Measurements from ENCODE around the gene CROCC2. TPM values are rescaled to one million over a fixed set of nuclear protein-coding genes. Genes with fewer than 3 reads are reported as not detected.
"Not testable (repeated sequence)": the region's sequence is repeated elsewhere in the genome, so short reads cannot be mapped to it uniquely, and the experiment has no call there.

Gene CROCC2
- total RNA-seq, 1 donor from 2014 or later: not detected

DNA sequence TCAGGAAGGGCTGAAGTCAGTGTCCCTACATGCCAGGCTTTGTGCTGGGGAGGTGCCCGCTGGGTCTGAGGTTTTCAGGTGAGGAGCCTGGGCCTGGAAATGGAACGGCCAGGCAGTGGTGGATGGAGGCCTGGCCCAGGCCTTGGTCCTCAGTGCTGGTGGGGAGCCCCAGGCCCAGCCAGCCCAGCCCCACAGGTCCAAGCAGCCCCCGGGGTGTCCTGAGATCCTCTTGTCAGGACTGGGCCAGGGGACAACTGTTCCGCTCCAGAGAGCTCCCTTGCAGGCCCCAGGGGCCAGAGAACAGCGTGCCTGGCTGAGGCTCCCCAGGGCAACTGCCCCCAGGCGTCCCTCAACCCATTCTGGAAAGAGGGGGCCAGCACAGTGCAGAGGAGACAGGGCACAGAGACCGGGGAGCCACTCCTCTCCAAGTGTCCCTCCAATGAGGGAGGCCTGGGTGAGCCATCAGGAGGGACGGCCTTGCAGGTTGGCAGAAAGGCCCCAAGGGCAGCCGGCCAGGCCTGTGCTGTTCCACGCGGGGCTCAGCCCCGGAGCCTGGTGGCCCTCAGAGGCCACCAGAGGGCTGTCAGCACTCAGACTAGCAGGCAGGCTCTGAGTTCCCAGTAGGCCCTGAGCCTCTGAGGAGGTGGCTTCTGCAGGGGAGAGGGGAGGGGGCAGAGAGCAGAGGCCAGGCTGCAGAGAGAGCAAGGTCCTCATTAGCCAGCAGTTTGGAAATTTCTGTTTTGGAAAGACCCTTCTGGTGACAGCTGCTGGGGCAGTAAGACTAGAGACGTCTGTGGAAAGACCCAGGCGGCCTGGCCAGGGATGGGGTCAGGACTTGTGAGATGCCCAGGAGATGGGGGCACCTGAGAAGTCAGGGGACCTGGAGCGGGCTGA lies 62.8 kb downstream of the CROCC2 start:
- H3K4me3 ChIP-seq (ENCODE audit: low read depth, low read length): no peak overlapping the region
- DNase-seq (ENCODE audit: low read depth): no peak
- TF ChIP-seq, protein P1, sequence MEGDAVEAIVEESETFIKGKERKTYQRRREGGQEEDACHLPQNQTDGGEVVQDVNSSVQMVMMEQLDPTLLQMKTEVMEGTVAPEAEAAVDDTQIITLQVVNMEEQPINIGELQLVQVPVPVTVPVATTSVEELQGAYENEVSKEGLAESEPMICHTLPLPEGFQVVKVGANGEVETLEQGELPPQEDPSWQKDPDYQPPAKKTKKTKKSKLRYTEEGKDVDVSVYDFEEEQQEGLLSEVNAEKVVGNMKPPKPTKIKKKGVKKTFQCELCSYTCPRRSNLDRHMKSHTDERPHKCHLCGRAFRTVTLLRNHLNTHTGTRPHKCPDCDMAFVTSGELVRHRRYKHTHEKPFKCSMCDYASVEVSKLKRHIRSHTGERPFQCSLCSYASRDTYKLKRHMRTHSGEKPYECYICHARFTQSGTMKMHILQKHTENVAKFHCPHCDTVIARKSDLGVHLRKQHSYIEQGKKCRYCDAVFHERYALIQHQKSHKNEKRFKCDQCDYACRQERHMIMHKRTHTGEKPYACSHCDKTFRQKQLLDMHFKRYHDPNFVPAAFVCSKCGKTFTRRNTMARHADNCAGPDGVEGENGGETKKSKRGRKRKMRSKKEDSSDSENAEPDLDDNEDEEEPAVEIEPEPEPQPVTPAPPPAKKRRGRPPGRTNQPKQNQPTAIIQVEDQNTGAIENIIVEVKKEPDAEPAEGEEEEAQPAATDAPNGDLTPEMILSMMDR (conservative IDR thresholded peaks at IDR 0.05; ENCODE audit: low read depth, low read length): no peak

DNA sequence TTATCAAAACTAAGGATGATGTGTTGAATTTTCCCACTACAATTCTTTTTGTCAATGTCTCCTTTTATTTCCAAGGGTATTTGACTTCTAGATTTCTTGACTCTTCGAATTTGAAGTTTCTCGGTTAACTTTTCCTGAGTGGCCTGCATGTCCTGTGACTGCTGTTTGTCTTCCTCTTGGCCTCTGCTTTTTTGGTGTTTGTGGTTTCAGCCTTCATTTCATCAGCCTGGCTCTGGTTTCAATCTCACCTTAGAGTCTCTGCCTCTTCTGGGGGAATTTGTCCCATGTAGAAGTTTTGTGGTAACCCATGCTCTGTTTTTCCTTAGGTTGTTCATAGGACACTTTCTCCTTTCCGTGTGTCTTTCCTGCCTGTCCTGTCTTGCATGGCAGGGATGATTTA lies 64.0 kb downstream of the CROCC2 start:
- no peak overlapping the region for H3K4me3 ChIP-seq (ENCODE audit: low read depth, low read length)

DNA sequence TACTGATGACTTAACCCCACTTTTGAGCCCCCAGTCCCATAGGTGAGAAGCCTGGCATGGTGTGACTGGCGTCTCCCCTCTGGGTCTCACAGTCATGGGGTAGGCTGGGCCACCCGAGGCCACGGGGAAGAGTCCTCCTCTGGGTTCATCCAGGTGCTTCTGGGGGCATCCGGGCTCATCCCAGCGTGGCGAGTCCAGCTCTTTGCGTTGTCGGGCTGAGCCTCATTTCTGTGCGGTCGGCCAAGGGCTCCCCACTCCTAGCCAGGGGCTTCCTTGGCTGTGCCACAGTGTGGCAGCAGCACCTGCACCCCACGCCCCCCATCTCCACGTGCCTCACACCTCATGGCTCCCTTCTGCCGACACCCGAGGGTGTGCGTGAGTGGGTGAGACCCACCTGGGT lies 64.7 kb downstream of the CROCC2 start:
- TF ChIP-seq, protein P1 (conservative IDR thresholded peaks at IDR 0.05; ENCODE audit: low read depth, low read length): no peak
- no peak overlapping the region for H3K4me3 ChIP-seq (ENCODE audit: low read depth, low read length)
- no peak for DNase-seq (ENCODE audit: low read depth)

More for the DNA sequence above, 64.0 kb downstream of the CROCC2 start:
- no peak for DNase-seq (ENCODE audit: low read depth)
- TF ChIP-seq, protein P1 (conservative IDR thresholded peaks at IDR 0.05; ENCODE audit: low read depth, low read length): no peak

DNA sequence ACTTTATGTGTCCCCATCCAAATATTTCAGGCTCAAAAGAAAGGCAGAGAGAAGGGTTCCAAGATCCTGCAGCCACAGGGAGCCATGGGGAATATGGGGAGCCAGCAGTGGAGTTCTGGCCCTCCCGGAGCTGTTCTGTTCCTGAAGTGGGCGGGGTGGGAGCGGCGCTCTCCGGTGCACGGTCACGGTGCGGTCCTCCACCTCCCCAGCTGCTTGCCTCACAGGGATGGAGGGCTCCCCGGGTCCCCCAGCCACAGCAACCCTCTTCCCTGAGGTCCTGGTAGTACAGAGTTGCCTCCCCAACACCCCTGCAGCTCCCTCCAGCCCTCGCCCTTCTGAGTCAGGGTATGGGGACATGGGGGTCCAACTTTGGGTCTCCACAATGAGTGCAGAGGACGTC lies 66.1 kb downstream of the CROCC2 start:
- DNase-seq (ENCODE audit: low read depth): no peak
- H3K4me3 ChIP-seq (ENCODE audit: low read depth, low read length): no peak overlapping the region
- TF ChIP-seq, protein P1 (conservative IDR thresholded peaks at IDR 0.05; ENCODE audit: low read depth, low read length): no peak

DNA sequence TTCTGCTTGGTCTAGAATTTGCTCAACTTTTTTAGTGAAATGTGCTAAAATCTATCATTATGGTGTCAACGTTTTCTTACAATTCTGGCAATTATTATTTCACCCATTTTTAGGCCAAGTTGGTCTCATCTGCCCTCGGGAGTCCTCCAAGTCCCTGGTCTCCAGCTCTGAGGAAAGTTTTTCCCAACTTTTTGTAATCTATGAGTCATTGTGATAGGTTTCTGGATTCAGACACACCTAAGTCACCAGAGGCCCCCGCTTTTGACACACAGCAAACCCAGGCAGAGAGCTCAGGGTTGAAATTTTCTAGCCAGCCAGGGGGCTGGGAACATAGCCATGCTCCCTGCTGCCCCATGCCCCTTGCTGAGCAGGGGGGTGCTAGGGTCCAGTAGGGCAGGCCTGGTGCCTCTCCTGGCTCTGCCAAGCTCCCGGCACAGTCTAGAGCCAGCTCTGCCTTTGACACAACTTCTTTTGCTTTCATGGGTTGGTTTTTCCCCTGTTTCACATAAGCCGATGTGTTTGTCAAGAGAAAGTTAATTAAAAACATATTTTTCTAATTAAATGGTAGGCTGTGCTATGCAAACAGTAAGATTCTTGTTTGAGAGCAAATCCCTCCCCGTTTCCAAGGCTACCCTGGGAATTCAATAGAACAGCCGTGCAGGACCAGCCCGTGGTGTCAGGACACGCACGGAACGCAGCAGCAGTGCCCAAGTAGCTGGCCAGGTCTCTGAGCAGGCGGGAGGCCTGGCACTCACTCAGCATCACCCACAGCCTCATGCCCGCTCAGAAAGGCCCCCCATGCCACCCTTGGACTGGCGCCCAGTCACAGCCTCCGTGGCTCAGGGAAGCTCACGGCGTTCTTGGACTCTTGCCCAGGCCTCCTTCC lies 66.7 kb downstream of the CROCC2 start:
- TF ChIP-seq, protein P1 (conservative IDR thresholded peaks at IDR 0.05; ENCODE audit: low read depth, low read length): no peak
- no peak overlapping the region for H3K4me3 ChIP-seq (ENCODE audit: low read depth, low read length)
- no peak for DNase-seq (ENCODE audit: low read depth)

DNA sequence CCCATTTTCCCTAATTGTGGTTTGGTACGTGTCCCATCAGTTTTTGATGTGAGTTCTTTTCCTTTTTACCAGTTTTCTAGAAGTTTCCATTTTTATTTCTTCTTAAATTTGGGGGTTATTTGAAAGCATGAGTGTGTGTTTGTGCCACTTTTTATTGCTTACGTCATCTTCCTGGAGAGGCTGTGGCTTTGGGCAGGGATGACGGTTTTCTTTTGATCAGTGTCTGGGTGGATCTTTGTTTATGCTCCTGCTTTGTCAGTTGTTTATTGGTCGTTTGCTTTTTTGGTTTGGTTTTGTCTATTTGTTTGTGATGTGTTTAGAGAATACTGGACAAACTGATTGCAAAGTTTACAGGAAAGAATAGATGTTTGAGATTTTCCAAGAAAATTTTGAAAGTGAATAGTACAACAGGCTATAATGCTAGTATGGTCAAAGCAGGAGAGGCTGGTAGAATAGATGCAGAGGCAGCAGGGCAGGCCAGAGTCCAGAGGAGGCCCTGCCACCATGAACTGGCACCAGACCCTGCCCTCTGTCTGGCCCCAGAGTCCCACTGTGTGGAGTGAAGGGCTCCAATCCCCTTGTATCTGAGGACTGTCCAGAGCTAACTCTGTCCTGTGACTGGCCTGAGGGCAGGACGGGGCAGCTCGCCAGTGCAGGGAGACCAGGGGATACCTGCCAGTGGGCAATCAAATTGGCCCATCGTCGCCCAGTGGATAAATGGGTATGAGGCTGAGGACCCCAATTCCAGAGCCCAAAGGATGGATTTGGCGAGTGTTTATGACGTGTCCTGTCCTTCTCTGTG lies 68.8 kb downstream of the CROCC2 start:
- no peak overlapping the region for H3K4me3 ChIP-seq (ENCODE audit: low read depth, low read length)

DNA sequence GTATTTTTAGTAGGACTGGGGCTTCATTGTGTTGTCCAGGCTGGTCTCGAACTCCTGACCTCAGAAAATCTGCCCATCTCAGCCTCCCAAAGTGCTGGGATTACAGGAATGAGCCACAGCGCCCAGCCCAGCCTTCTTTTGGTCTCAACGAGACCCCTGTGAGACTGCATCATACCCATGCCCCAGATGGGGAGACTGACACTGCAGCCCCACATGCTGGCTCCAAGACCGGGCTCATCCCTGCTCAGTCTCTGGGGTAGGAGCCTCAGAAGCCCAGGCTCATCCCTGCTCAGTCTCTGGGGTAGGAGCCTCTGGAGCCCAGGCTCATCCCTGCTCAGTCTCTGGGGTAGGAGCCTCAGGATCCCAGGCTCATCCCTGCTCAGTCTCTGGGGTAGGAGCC lies 69.8 kb downstream of the CROCC2 start:
- not testable (repeated sequence) for DNase-seq (ENCODE audit: low read depth); H3K4me3 ChIP-seq (ENCODE audit: low read depth, low read length)

More for the DNA sequence above, 68.8 kb downstream of the CROCC2 start:
- TF ChIP-seq, protein P1 (conservative IDR thresholded peaks at IDR 0.05; ENCODE audit: low read depth, low read length): no peak
- no peak for DNase-seq (ENCODE audit: low read depth)
